B cell (primary cell): Measurements from ENCODE around the gene C19orf47.

Experiments
- CTCF ChIP-seq: fragments of 200-600 bp; IDR thresholded peaks from one replicate; pipeline ENCODE4 v1.8.0; 2022; ENCODE audit warnings: antibody characterized with exemption, mild to moderate bottlenecking
- EZH2 ChIP-seq: IDR thresholded peaks from 2 replicates; pipeline ENCODE4 v1.6.1; 2012; ENCODE audit warnings: borderline replicate concordance, low read depth, mild to moderate bottlenecking, moderate library complexity, low read length; ENCODE audit not compliant: insufficient read depth, poor library complexity, severe bottlenecking

GRCh38 chr19:40284251-40284500 lies 64.0 kb downstream of the C19orf47 start:
- TF ChIP-seq CTCF (no peak), EZH2 (no peak)
